ENCODE results near the gene SUN1.
"Not testable (repeated sequence)": the region's sequence is repeated elsewhere in the genome, so short reads cannot be mapped to it uniquely, and the experiment has no call there.

SUN1 gene

GRCh38 chr7:801351-801750 is 30.9 kb upstream of the SUN1 start:
- TF ChIP-seq, protein P1, sequence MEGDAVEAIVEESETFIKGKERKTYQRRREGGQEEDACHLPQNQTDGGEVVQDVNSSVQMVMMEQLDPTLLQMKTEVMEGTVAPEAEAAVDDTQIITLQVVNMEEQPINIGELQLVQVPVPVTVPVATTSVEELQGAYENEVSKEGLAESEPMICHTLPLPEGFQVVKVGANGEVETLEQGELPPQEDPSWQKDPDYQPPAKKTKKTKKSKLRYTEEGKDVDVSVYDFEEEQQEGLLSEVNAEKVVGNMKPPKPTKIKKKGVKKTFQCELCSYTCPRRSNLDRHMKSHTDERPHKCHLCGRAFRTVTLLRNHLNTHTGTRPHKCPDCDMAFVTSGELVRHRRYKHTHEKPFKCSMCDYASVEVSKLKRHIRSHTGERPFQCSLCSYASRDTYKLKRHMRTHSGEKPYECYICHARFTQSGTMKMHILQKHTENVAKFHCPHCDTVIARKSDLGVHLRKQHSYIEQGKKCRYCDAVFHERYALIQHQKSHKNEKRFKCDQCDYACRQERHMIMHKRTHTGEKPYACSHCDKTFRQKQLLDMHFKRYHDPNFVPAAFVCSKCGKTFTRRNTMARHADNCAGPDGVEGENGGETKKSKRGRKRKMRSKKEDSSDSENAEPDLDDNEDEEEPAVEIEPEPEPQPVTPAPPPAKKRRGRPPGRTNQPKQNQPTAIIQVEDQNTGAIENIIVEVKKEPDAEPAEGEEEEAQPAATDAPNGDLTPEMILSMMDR (conservative IDR thresholded peaks at IDR 0.05; ENCODE audit: low read depth, low read length), result peak; percentile 2
- DNase-seq (ENCODE audit: low read depth); H3K4me3 ChIP-seq (ENCODE audit: low read depth, low read length): not testable (repeated sequence)

DNA sequence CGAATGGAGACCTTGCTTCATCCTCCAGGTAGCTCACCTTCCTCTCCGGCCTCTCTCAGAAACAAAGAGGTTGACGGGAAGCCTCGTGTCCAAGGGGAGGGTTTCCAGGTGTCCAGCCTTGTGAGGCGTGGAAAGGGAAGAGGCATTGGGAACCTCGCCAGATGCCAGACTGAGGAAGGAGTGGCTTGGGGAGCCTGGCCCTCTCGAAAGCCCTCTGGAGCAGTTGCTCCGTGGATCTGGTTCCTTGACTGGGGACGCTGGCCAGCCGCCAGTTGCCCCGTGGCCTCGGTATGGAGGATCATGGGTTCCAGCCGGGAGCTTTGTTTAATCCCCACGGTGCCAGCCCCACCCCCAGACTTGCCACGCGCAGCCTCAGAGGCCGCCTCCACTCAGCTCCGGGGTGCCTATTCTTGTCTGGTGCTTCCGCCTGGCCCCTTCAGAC is 30.3 kb upstream of the SUN1 start:
- peak overlapping the region; percentile 28 for H3K4me3 ChIP-seq (ENCODE audit: low read depth, low read length)
- DNase-seq (ENCODE audit: low read depth), result peak; percentile 22
- TF ChIP-seq, protein P1 (conservative IDR thresholded peaks at IDR 0.05; ENCODE audit: low read depth, low read length), result no peak

DNA sequence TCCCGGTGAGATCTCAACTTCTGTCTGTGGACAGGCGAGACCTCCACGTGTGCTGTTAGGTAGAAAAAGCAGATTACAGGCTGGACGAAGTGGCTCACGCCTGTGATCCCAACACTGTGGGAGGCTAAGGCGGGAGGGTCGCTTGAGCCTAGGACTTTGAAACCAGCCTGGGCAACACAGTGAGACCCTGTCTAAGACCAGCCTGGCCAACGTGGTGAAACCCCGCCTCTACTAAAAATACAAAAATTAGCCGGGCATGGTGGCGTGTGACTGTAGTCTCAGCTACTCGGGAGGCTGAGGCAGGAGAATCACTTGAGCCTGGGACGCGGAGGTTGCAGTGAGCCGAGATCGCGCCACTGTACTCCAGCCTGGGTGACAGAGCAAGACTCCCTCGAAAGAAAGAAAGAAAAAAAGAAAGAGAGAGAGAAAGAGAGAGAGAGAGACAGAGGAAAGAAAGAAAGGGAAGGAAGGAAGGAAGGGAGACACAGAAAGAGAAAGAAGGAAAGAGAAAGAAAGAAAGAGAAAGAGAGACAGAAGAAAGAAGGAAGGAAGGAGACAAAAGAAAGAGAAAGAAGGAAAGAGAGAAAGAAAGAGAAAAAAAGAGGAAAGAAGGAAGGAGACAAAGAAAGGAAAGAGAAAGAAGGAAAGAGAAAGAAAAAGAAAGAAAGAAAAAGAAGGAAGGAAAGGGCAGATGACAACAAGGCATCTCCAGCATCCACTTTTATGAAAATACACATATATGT is 29.6 kb upstream of the SUN1 start:
- TF ChIP-seq, protein P1 (conservative IDR thresholded peaks at IDR 0.05; ENCODE audit: low read depth, low read length), result no peak
- H3K4me3 ChIP-seq (ENCODE audit: low read depth, low read length), result no peak overlapping the region
- DNase-seq (ENCODE audit: low read depth), result no peak

DNA sequence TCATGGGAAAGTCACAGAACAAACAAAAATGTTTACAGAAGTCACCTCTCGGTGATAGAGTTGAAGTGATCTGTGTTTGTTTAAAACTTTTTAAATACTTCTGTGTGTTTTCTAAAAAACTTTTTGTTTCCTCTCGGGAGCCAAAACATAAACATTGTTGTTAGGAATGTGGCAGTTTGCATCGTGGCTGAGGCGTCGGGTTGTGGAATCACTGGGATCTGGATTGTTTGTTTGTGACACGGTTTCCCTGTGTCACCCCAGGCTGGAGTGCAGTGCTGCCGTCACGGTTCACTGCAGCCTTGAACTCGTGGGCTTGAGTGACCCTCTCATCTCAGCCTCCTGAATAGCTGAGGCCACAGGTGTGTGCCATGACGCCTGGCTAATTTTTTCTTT is 29.0 kb upstream of the SUN1 start:
- no peak overlapping the region for H3K4me3 ChIP-seq (ENCODE audit: low read depth, low read length)
- TF ChIP-seq, protein P1 (conservative IDR thresholded peaks at IDR 0.05; ENCODE audit: low read depth, low read length), result no peak
- no peak for DNase-seq (ENCODE audit: low read depth)

- H3K4me3 ChIP-seq (ENCODE audit: low read depth, low read length); DNase-seq (ENCODE audit: low read depth): not testable (repeated sequence)
Observed at GRCh38 chr7:803796-804195, 28.5 kb upstream of the SUN1 start.

DNA sequence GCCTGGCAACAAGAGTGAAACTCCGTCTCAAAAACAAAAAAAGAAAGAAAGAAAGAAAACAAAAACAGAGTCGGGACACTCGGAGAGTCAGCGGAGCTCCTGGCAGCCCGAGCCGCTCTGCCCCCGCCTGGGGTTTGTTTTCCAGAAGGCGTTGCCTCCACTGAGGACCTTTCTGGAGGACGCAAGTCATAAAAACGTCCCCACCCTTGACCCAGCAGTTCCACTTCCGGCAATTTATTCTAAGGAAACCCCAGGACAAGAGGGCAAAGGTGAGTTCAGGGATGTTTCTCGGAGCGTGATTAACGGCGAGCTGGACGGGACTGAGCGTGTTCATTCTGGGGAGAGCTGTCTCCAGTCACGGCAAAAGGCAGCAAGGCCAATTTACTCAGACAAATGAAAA is 27.0 kb upstream of the SUN1 start:
- H3K4me3 ChIP-seq (ENCODE audit: low read depth, low read length), result no peak overlapping the region
- TF ChIP-seq, protein P1 (conservative IDR thresholded peaks at IDR 0.05; ENCODE audit: low read depth, low read length), result no peak
- no peak for DNase-seq (ENCODE audit: low read depth)

DNA sequence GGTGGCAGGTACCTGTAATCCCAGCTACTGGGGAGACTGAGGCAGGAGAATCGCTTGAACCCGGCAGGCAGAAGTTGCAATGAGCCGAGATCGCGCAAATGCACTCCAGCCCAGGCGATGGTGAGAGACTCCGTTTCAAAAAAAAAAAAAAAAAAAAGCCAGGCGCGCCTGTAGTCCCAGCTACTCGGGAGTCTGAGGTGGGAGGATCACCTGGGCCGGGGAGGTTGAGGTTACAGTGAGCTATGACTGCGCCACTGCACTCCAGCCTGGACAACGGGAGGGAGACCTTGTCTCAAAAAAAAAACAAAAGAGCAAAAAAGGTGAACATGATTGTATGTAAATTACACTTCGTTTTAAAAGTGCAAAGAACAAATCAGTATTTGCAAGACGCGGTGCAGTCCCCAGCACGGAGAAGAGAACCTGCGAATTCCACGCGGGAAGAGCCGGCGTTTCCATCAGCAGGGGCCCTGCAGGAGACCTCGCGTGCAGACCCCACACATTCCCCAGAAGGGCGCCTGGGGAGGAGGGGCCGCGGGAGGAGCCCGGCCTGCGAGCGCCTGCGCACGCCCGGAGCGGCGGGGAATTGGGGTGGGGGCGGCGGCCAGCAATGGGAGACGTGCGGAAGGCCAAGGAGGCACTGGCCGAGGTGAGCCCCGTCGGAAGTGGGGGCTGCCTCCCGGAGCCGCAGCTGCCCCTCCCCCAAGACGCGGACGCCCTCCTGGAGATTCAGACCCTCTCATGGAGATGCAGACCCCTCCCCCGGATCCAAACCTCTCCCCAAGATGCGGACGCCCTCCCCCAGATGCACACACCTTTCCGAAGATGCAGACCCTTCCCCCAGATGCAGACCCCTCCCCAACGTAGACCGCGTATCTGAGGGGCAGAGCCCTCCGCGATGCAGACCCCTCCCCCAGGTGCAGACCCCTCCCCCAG is 16.7 kb upstream of the SUN1 start:
- H3K4me3 ChIP-seq (ENCODE audit: low read depth, low read length), result peak overlapping the region; percentile 64
- TF ChIP-seq, protein P1 (conservative IDR thresholded peaks at IDR 0.05; ENCODE audit: low read depth, low read length), result no peak
- no peak for DNase-seq (ENCODE audit: low read depth)

Measured in choroid plexus epithelial cell (primary cell).